Stimulated activated CD8-positive, alpha-beta memory T cell treated with anti-CD3 and anti-CD28 coated beads, Interleukin-7, amount 100 ng/mL, for 1 hour (primary cell): ENCODE results near the gene APEX2.
"Not testable (repeated sequence)": the region's sequence is repeated elsewhere in the genome, so short reads cannot be mapped to it uniquely, and the experiment has no call there.

Source experiments
- DNase-seq, 2 donors: peaks; one replicate each; pipeline ENCODE4 v3.0.0-alpha.2; 2020; ENCODE audit warnings: low read depth in 2 of 2

APEX2 gene, protein sequence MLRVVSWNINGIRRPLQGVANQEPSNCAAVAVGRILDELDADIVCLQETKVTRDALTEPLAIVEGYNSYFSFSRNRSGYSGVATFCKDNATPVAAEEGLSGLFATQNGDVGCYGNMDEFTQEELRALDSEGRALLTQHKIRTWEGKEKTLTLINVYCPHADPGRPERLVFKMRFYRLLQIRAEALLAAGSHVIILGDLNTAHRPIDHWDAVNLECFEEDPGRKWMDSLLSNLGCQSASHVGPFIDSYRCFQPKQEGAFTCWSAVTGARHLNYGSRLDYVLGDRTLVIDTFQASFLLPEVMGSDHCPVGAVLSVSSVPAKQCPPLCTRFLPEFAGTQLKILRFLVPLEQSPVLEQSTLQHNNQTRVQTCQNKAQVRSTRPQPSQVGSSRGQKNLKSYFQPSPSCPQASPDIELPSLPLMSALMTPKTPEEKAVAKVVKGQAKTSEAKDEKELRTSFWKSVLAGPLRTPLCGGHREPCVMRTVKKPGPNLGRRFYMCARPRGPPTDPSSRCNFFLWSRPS

DNA sequence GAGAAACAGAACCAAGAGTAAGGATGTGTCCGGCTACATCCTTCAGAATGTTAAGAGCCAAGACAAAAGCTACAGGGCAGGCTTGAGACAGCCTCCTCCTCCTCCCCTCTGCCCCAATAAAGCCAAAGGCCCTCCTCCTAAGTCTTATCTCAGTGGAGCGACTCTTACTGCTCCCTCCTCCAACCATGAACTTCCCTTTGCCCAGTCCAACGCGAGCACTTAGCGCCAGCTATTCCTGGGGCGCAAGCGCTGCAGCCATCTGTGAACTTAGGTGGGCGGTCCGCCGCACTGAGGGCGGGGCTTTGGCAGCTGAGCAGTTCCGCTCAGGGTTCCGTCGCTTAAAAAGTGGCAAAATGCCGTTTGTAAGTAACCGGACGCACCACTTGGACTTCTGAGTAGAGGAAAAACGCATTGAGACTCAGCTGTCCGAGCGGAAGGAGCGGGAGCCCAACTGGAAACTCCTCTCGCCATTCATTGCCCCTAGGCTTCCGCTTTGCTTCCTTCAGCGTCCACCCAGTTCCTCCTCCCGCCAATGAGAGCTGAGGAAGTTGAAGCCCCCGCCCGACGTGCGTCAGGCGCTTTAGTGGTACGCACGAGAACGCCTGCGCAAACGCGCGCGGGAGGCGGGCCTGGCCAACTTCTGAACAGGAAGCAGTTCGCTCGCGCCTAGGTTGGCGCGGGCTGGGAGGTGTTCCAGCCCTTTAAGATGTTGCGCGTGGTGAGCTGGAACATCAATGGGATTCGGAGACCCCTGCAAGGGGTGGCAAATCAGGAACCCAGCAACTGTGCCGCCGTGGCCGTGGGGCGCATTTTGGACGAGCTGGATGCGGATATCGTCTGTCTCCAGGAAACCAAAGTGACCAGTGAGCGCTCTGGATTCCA lies at the start of gene APEX2:
APEX2 (plus strand) TSS at position 647 of the 882 bp plus-strand sequence; CDS start at position 707, 60 bp downstream.
- peak; percentile 64 to 71 for DNase-seq

DNA sequence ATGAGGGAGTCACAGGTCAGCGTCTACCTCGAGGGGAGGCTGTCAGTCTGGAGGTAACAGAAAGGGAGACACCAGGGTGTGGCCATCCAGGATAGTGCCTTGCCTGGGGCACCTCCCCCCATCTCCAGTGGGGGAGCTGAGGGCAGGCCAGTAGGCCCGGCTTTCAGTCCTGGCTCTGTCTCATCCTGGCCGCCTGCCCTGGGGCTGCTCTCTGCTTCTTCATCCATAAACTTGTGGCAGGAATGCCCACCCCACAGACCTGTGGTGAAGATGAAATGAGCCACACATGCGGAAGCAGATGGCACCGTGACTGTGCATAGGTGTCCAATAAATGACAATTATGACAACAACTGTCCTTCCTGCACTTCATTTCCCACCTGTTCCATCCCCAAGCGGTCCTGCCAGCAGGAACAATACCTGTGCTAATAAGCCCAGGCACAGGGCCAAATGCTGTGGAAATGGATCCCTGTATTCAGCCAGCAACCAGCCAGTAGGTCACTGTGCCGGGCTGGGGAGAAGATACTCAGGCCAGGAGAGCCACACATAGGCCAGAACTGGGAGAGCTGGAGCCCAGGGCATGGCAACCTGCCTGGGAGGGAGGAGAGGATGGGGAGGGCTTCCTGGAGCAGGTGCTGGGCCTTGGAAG lies 49.3 kb upstream of the APEX2 start:
- no peak for DNase-seq

DNA sequence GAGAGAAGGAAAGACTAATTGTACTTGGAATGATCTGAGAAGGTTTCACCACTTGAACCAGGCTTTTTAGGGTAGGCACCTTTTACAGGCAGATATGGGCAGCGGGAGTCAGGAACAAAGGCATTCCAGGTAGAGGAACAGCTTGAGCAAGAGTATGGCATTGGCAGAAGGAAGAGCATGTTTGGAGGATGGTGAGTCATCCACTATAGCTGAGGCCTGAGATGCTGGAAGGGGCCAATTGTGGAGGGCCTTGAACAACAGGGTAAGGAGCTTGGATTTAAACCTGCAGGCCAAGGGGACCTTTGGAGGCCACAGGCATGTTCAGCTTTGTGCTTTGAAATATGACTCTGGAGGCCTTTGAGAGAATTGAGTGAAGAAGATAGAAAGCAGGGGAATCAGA lies 38.4 kb upstream of the APEX2 start:
- no peak for DNase-seq

DNA sequence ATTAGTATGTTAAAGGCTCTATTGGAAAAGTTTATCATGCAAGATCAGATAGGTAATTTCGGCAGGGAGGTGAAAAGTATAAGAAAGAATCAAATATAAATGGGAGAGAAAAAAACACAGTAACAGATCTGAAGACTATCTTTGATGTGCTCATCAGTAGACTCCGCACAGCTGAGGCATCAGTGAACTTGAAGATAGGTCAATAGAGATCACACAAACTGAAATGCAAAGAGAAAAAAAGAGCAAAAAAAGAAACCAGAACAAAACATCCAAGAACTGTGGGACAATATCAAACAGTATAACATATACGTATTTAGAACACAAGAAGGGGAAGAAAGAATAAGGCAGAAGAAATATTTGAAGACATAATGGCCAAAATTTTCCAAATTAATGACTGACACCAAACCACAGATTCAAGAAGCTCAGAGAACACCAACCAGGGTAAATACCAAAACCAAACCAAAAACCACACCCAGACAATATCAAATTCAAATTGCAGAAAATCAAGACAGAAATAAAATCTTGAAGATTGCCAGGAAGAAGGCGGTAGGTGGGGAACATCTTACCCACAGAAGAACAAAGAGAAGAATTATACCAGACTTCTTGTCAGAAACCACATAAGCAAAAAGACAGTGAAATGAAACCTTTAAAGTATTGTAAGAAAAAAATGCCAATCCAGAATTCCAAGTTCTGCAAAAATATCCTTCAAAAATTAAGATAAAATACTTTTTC lies 35.2 kb upstream of the APEX2 start:
- DNase-seq, result no peak

DNA sequence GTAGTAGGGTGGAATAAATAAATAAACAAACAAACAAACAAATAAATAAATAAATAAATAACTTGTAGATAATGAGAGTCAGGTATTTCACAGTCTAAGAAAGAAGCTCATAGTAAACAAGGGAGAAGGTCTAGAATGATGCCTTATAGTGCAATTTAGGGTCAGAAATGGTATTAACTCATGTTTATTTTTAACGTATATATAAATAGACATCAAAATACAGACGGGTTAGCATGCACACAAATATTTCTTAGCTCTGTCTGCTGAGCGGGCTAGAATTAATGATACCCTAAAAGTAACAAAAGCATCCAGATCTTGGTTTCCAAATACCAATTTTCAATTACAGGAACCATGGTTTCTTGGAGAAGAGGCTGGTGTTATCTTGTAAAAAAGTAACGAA lies 22.8 kb upstream of the APEX2 start:
- DNase-seq, result no peak

DNA sequence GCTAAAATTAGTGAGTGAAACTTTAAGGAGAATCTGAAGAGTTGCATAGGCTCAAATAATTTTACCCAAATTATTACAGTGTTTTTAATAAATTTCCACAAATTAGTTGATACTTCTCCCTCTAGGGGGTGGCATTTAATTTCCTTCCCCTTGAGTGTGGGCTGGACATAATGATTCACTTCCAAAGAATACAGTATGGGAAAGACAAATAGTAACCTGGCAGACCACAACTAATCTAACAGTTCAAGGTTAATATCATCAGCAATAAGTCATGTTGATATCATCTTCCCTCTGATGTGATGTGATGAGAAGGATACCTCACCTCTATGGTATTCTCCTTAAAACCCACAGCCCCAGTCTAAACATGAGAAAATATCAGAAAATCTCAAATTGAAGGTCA lies 21.7 kb upstream of the APEX2 start:
- no peak for DNase-seq

DNA sequence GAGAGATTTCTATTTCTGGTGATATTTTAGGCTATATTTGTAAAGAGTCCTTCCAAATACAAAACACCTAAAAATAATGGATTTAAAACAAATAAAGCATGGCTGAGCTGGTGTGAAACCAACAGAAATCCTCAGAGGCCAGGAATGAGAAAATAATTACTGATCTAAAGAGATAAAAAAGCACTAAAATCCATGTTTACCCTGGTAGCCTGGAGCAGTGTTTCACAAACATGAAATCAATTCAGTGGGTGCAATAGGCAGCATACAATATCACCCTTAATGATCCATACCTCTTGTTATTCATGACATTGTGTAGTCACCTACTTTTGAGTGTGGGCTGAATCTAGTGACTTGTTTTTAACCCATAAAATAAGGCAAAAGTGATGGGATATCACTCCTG lies 20.7 kb upstream of the APEX2 start:
- DNase-seq, result no peak

DNA sequence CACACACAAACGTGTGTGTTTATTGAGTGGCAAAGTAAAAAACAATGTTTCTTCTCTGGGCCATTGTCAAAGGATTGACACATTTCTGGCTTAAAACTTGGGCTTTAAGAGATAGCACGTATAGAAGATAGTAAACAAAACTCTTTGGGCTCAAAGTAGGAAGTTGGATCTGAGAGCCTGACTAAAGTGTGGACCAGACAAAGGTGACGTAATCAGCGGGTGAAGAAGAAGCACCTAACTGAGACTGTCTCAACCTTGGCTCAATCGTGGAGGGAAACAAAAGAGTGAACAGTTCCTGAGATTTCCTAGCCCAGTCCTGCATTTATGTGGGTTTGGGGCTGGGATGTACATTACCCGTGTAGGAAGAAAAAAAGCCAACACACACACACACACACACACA lies 19.8 kb upstream of the APEX2 start:
- no peak for DNase-seq

DNA sequence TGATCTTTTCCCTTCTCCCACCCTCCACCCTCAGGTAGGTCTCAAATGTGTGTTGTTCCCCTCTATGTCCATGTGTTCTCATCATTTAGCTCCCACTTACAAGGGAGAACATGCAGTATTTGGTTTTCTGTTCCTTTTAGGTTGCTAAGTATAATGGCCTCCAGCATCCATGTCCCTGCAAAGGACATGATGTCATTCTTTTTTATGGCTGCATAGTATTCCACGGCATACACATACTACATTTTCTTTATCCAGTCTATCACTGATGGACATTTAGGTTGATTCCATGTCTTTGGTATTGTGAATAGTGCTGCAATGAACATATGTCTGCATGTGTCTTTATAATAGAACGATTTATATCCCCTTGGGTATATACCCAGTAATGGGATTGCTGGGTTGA lies 16.9 kb upstream of the APEX2 start:
- not testable (repeated sequence) for DNase-seq

DNA sequence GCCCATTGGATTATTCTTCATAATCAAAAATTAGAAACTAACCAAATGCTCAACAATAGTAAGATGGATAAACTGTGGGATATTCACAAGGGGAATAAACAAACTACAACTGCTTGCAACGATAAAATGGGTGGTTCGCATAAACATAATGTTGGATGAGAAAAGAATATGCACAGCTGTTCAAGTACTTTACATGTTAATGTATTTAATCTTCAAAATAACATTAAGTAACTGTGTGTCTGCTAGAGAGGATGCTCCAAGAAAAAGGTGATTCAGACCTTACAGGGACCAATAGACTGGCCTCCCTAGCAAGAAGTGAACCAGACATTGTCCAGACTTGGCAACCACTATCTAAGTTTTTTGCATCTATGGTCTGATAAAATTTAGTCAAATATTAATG lies 8.5 kb upstream of the APEX2 start:
- no peak for DNase-seq

DNA sequence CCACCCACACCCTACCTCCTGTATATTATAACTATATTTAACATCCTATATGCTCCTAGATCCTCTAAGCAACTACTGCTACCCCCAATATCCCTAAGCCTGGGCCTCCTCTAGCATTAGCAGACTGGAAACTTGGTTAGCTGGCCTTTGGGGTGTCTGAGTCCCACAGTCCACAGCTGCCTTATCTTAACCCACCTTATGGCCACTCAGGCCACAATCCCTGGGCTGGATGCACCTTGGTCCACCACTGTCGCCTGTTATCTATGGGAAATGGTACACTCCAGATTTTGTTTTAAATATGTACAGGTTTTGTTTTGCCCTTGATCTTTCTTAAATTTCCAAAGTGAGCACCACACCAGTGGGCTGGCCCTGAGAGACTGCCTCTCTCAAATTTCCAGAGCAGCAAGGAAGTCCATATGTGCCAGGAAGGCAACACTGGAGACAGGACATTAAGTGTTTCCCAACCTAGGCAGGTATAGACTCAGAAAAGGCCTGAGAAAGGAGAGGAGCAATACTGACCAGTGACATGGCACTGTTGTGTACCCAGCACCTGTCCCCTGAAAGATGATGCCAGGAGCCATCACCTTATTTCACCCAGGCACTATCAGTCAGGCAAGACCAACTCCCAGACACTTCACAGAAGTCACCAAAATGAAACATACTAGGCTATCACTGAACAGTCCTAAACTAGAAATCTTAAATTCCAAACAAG lies 7.1 kb upstream of the APEX2 start:
- DNase-seq, result no peak

DNA sequence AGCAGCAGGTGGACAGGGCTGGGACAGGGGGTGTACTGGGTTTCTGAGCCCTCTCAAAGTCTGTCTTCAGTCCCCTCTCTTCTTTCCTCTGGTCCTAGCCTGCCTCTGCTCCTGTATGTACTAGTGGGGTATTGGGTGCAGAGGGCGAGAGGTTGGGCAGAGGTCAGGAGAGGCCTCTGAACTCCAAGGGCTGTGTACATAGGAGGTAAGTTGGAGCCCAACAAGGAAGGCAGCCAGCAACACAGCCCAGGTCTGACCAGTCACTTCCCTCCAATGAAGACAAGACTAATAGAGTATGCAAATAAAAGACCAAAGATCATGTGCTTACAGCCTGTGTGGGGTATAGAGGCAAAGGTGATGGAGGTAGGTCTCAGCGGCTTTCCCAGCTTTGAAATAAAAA lies 6.1 kb upstream of the APEX2 start, which contains the start of gene PFKFB1:
PFKFB1 (minus strand) TSS at position 90 of the 400 bp plus-strand sequence. CDS start 181 bp downstream, outside the sequence.
- no peak for DNase-seq

DNA sequence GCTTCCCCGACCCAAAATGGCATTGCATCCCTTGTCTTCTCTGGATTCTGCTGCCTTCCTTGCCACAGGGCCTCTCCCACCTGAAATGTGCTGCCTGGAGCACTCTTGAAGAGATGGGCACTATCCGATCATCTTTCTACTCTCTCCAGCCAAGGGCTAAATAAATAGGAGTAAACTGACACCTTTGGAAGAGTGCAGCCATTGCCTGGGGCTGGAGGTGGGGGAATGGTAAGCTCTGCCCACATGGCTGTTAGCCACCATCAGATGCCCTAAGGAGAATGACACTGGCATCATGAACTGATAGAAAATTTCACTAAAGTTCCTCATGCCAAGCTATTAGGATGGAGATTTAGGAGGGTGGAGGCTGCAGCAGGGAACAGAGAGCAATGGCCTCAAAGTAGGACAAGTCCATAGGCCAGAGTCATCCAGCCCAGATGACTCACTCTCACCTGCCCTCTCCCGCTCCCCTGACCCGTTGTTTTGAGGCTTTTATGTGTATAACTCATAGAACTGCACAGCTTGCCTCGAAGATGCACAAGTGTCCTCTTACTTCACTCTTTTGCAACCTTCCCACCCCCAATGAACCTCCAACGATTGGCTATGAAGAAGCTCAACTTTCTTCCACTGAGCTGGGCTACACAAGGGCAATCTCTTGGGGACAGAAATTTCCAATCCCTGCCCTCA lies 5.4 kb upstream of the APEX2 start:
- no peak for DNase-seq

DNA sequence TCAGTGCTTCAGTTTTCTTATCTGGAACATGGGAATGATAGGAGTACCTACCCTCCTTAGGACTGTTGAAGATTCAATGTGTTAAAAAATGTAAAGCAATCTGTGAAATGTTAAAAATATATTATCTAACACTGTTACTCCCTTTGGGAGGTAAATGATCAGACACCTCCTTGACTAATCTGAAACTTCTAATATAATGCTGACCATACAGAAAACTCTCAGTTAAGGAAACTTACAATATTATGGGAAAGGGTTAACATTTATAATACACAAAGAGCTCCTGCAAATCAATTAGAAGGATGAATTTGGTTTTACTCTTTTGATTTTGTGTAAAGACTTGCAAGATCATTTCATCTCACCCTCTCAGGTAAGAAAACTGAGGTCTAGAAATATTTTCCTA lies 4.5 kb upstream of the APEX2 start:
- no peak for DNase-seq

DNA sequence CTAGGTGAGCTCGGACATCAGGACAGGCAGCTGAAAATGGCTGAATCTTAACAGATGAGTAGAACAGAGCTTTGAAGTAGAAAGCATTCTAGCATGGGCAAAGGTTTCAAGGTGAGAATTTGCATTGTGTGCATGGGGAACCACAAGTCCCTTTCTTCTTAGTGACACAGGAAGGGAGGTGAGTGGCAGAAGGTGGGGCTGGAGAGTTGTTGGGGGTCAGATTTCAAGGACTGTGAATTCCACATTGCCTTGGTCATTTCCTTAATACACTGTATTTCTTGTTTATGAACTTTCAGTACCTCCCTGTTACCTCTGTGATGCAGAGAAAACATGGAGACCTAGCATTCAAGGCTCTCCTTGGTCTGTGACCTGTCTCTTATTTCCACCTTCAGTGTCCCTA lies 4.1 kb downstream of the APEX2 start:
- DNase-seq, result no peak

DNA sequence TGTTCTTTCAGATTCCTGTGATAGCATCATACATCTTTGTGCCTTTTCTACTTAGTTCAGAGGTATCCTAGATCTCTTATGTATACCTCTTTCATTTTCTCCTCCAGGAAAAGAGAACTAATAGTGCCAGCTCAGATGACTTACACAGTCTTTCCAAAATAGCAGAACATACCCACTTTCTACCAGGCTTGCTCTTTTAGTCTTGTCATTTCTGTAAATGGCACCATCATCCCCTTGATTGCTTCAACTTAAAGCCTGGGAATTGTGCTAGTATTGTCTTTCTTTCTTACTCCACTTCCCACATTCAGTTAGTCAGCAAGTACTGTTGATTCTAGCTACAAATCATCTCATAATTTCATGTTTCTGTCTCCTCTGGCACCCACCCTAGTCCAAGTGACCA lies 5.1 kb downstream of the APEX2 start:
- DNase-seq, result no peak

DNA sequence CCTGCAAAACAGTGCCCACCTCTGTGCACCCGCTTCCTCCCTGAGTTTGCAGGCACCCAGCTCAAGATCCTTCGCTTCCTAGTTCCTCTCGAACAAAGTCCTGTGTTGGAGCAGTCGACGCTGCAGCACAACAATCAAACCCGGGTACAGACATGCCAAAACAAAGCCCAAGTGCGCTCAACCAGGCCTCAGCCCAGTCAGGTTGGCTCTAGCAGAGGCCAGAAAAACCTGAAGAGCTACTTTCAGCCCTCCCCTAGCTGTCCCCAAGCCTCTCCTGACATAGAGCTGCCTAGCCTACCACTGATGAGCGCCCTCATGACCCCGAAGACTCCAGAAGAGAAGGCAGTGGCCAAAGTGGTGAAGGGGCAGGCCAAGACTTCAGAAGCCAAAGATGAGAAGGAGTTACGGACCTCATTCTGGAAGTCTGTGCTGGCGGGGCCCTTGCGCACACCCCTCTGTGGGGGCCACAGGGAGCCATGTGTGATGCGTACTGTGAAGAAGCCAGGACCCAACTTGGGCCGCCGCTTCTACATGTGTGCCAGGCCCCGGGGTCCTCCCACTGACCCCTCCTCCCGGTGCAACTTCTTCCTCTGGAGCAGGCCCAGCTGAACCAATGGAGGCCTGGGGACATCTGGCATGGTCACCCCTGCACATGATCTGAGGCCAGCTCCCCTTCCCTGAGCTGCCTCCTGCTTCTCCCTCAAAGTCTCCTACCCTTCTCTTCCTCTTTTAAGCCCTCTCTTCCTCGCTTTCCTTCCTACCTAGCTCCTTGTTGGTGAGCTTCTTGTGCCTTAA lies 6.9 kb downstream of the APEX2 start:
- no peak for DNase-seq

DNA sequence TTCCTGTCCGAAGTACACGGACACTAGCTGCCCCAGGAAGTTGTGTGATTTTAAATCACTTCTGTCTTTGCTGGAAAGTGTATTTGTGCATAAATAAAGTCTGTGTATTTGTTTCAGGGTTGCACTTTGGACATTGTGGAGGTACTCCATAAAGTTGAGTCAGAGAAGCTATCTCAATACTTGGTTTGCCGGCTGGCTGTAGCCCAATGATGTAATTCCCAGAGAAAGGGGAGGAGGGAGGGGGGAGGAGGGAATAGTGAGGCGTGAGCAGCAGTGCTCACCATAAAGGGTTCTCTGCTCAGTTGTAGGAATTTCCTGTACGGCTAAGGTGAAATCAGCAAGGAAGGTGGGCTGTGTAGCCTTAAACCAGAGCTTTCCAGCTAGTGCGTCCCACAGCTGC lies 7.5 kb downstream of the APEX2 start:
- no peak for DNase-seq
